ENCODE measurements around the gene FOXP1. TPM values are rescaled to one million over a fixed set of nuclear protein-coding genes. Genes with fewer than 3 reads are reported as not detected.

The FOXP1 gene
- total RNA-seq, 1 experiment from 2014 or later = 58.4 TPM

DNA sequence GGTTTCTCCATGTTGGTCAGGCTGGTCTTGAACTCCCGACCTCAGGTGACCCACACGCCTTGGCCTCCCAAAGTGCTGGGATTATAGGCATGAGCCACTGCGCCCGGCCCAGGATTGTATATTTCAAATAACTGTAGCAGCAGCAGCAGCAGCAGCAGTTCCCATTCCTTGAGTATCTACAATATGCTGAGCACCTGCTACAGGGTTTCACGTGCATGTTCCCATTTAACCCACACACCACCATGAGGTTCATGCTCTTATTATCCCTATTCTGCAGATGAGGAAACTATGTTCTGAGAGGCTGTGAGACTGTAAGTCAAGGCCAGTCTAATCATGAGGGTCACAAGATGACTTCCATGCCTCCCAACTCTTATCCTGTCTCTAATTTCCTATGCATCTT, 30.9 kb upstream of the FOXP1 start:
- no peak overlapping the region for H3K4me3 ChIP-seq (ENCODE audit: low read depth, low read length, poor library complexity, severe bottlenecking)
- DNase-seq (ENCODE audit: low spot score) = no peak
- H3K27me3 ChIP-seq (replicated peaks; ENCODE audit: insufficient read depth, low read depth, low read length, poor library complexity) = no peaks in the 10 kb centered on the region
- H3K27ac ChIP-seq (ENCODE audit: low read depth, low read length, poor library complexity, severe bottlenecking) = no peak overlapping the region
- no peaks in the 10 kb centered on the region for H3K4me1 ChIP-seq (ENCODE audit: insufficient read depth, low read length, poor library complexity, severe bottlenecking)
- H3K36me3 ChIP-seq (ENCODE audit: insufficient read depth, low read length, poor library complexity, severe bottlenecking) = no peaks in the 10 kb centered on the region
- H3K9me3 ChIP-seq (ENCODE audit: low read depth, low read length, poor library complexity, severe bottlenecking) = no peaks in the 10 kb centered on the region
- TF ChIP-seq, protein P1, sequence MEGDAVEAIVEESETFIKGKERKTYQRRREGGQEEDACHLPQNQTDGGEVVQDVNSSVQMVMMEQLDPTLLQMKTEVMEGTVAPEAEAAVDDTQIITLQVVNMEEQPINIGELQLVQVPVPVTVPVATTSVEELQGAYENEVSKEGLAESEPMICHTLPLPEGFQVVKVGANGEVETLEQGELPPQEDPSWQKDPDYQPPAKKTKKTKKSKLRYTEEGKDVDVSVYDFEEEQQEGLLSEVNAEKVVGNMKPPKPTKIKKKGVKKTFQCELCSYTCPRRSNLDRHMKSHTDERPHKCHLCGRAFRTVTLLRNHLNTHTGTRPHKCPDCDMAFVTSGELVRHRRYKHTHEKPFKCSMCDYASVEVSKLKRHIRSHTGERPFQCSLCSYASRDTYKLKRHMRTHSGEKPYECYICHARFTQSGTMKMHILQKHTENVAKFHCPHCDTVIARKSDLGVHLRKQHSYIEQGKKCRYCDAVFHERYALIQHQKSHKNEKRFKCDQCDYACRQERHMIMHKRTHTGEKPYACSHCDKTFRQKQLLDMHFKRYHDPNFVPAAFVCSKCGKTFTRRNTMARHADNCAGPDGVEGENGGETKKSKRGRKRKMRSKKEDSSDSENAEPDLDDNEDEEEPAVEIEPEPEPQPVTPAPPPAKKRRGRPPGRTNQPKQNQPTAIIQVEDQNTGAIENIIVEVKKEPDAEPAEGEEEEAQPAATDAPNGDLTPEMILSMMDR (conservative IDR thresholded peaks at IDR 0.05; ENCODE audit: low read depth, low read length) = no peak
- TF ChIP-seq EZH2 (IDR thresholded peaks at IDR 0.05; ENCODE audit: borderline replicate concordance, low read depth, low read length, poor library complexity, severe bottlenecking) = no peak
- BruUV-seq (replicated peaks) = no TSS peak
- intact Hi-C loops (cut with micrococcal nuclease; ENCODE audit: unreplicated experiment) = no loop called here
- CTCF ChIA-PET = no interaction called here
- POLR2A ChIA-PET (ENCODE audit: low non-redundant PET) = no interaction called here

DNA sequence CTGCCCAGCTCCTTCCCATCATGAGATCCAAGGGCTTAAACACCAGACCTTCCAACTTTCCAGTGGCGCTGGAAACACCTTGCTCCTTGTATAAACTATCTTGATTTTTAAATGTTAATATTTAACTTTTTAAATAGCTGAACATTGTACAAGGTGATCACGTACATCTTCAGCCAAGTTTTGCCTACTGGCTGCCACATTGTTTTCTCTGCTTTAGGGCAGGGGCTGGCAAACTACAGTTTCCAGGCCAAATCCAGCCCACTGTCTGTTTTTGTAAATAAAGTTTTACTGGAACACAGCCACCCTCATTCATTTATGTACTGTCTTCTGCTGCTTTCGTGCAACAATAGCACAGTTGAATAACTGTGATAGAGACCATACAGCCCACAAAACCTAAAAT, 27.6 kb upstream of the FOXP1 start:
- no TSS peak for BruUV-seq (replicated peaks)
- Histone ChIP-seq H3K36me3 (ENCODE audit: insufficient read depth, low read length, poor library complexity, severe bottlenecking) (no peaks in the 10 kb centered on the region), H3K27me3 (replicated peaks; ENCODE audit: insufficient read depth, low read depth, low read length, poor library complexity) (no peaks in the 10 kb centered on the region), H3K9me3 (ENCODE audit: low read depth, low read length, poor library complexity, severe bottlenecking) (no peaks in the 10 kb centered on the region), H3K4me3 (ENCODE audit: low read depth, low read length, poor library complexity, severe bottlenecking) (no peak overlapping the region), H3K27ac (ENCODE audit: low read depth, low read length, poor library complexity, severe bottlenecking) (no peak overlapping the region), H3K4me1 (ENCODE audit: insufficient read depth, low read length, poor library complexity, severe bottlenecking) (no peaks in the 10 kb centered on the region)
- ChIA-PET POLR2A (ENCODE audit: low non-redundant PET) (no interaction called here), CTCF (no interaction called here)
- TF ChIP-seq, protein P1 (conservative IDR thresholded peaks at IDR 0.05; ENCODE audit: low read depth, low read length) = no peak
- no peak for TF ChIP-seq EZH2 (IDR thresholded peaks at IDR 0.05; ENCODE audit: borderline replicate concordance, low read depth, low read length, poor library complexity, severe bottlenecking)
- intact Hi-C loops (cut with micrococcal nuclease; ENCODE audit: unreplicated experiment) = no loop called here
- no peak for DNase-seq (ENCODE audit: low spot score)

DNA sequence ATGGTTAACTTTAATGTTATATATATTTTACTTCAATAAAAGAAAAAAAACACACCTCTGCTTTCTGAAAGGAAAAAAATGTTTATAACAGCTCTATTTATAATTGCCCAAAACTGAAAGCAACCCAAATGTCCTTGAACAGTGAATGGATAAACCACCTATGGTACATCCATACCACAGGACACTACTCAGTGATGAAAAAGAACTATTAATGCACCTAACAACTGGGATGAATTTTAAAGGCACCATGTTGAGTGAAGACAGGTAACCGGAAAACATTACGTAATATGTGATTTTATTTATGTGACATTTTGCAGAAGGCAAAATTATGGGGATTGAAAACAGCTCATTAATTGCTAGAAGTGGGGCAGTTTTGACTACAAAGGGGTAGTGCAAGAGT, 23.8 kb upstream of the FOXP1 start:
- H3K36me3 ChIP-seq (ENCODE audit: insufficient read depth, low read length, poor library complexity, severe bottlenecking) = no peaks in the 10 kb centered on the region
- no TSS peak for BruUV-seq (replicated peaks)
- CTCF ChIA-PET = no interaction called here

More for the DNA sequence above, 23.8 kb upstream of the FOXP1 start:
- intact Hi-C loops (cut with micrococcal nuclease; ENCODE audit: unreplicated experiment) = no loop called here
- Histone ChIP-seq H3K9me3 (ENCODE audit: low read depth, low read length, poor library complexity, severe bottlenecking) (no peaks in the 10 kb centered on the region), H3K4me3 (ENCODE audit: low read depth, low read length, poor library complexity, severe bottlenecking) (no peak overlapping the region), H3K27ac (ENCODE audit: low read depth, low read length, poor library complexity, severe bottlenecking) (no peak overlapping the region), H3K4me1 (ENCODE audit: insufficient read depth, low read length, poor library complexity, severe bottlenecking) (no peaks in the 10 kb centered on the region), H3K27me3 (replicated peaks; ENCODE audit: insufficient read depth, low read depth, low read length, poor library complexity) (no peaks in the 10 kb centered on the region)
- DNase-seq (ENCODE audit: low spot score) = no peak
- POLR2A ChIA-PET (ENCODE audit: low non-redundant PET) = no interaction called here
- TF ChIP-seq EZH2 (IDR thresholded peaks at IDR 0.05; ENCODE audit: borderline replicate concordance, low read depth, low read length, poor library complexity, severe bottlenecking) = no peak
- TF ChIP-seq, protein P1 (conservative IDR thresholded peaks at IDR 0.05; ENCODE audit: low read depth, low read length) = no peak
